Upper lobe of left lung (tissue), 6 donors: ENCODE measurements around the gene LILRA2. TPM values are rescaled to one million over a fixed set of nuclear protein-coding genes. Genes with fewer than 3 reads are reported as not detected.

Source experiments
- ATAC-seq, 2 donors: fragments of 200-7000 bp; cut with Tn5 transposase; one replicate each; pipeline ENCODE4 v1.9.1; 2022; ENCODE audit warnings: mild to moderate bottlenecking in 2 of 2, moderate library complexity in 2 of 2; ENCODE audit not compliant: low FRiP score in 2 of 2
- DNase-seq, 2 donors: peaks; one replicate each; pipeline ENCODE4 v3.0.0-alpha.2; 2019 to 2020
- H3K27ac ChIP-seq, 4 donors: fragments of 200-600 bp; sonication (generic); one replicate each; pipeline ENCODE4 v1.5.1; 2016 to 2019
- H3K27me3 ChIP-seq, 4 donors: fragments of 200-600 bp; sonication (generic); one replicate each; pipeline ENCODE4 v1.5.1; 2017 to 2019
- H3K36me3 ChIP-seq, 4 donors: fragments of 200-600 bp; sonication (generic); one replicate each; pipeline ENCODE4 v1.5.1; 2016 to 2019
- H3K4me1 ChIP-seq, 4 donors: fragments of 200-600 bp; sonication (generic); one replicate each; pipeline ENCODE4 v1.5.1; 2018 to 2019
- H3K4me3 ChIP-seq, 4 donors: fragments of 200-600 bp; sonication (generic); one replicate each; pipeline ENCODE4 v1.5.1; 2017 to 2019; ENCODE audit warnings: mild to moderate bottlenecking in 2 of 4, moderate library complexity in 1 of 4
- H3K9me3 ChIP-seq, 4 donors: fragments of 200-600 bp; sonication (generic); one replicate each; pipeline ENCODE4 v1.5.1; 2018 to 2019
- CTCF ChIP-seq, 6 experiments: fragments of 450-650 bp in 4 of 6; fragments of 200-600 bp in 2 of 6; sonication (generic) in 2 of 6; IDR thresholded peaks; one replicate each; pipeline ENCODE4 v1.5.1; 2016 to 2019; ENCODE audit warnings: antibody characterized with exemption in 6 of 6
- EP300 ChIP-seq, 4 donors: sonication (generic); formaldehyde crosslinking; IDR thresholded peaks; one replicate each; pipeline ENCODE4 v1.5.1; 2017; ENCODE audit warnings: antibody characterized with exemption in 4 of 4, control low read depth in 2 of 4
- POLR2A ChIP-seq, 4 donors: fragments of 450-650 bp; IDR thresholded peaks; one replicate each; pipeline ENCODE4 v1.5.1; 2016 to 2017; ENCODE audit warnings: antibody characterized with exemption in 4 of 4, mild to moderate bottlenecking in 2 of 4
- POLR2AphosphoS5 ChIP-seq, 2 donors: sonication (generic); formaldehyde crosslinking; IDR thresholded peaks; one replicate each; pipeline ENCODE4 v1.5.1; 2017; ENCODE audit warnings: antibody characterized with exemption in 2 of 2
- WGBS, 2 donors: methylation state at CpG; one replicate each; pipeline ENCODE4 v1.1.5; 2017 to 2018; 5-methylcytosine and 5-hydroxymethylcytosine counted together
- total RNA-seq, 6 donors: library from RNA; depleted of rRNA in 4 of 6; stranded (reverse); fragments of >200 nt in 4 of 6; gene quantifications; one replicate each; pipeline versions ENCODE4 v1.1.0 to v1.2.1, GENCODE V29; 2016 to 2021
- donor health status: DM: no; HTN: no; CAD: no; lungs with moderate emphysema.
- donor health status: DM: no; HTN: yes; CAD: no; lungs with severe emphysema.

The LILRA2 gene
- total RNA-seq, 6 donors from 2014 or later: 0.78 to 38.4 (median 7.6) TPM

GRCh38 chr19:54607785-54608150 lies 34.2 kb downstream of the LILRA2 start:
- WGBS, 2 donors: 50 to 87% methylated on average over 1 to 5 of the region's 5 CpGs
- Histone ChIP-seq H3K4me1 (no peaks in the 10 kb centered on the region), H3K9me3 (peaks cover 0 to 6% (median 0%) of the 10 kb centered on the region in 4 donors), H3K36me3 (no peaks in the 10 kb centered on the region), H3K27ac (no peak overlapping the region), H3K4me3 (no peak overlapping the region), H3K27me3 (no peaks in the 10 kb centered on the region)
- TF ChIP-seq EP300 (IDR thresholded peaks at IDR 0.05): no peak
- TF ChIP-seq POLR2A (IDR thresholded peaks at IDR 0.05): no peak
- no peak for TF ChIP-seq CTCF (IDR thresholded peaks at IDR 0.05)
- no peak for TF ChIP-seq POLR2AphosphoS5 (IDR thresholded peaks at IDR 0.05)
- ATAC-seq: no peak
- no peak for DNase-seq

- Histone ChIP-seq H3K27ac (no peak overlapping the region), H3K9me3 (peaks cover 0 to 6% (median 0%) of the 10 kb centered on the region in 4 donors), H3K36me3 (no peaks in the 10 kb centered on the region), H3K27me3 (no peaks in the 10 kb centered on the region), H3K4me3 (no peak overlapping the region), H3K4me1 (no peaks in the 10 kb centered on the region)
- DNase-seq: no peak
- ATAC-seq: peak in 1 of 2 donors; percentile 16
- TF ChIP-seq EP300 (IDR thresholded peaks at IDR 0.05) (no peak), CTCF (IDR thresholded peaks at IDR 0.05) (no peak), POLR2AphosphoS5 (IDR thresholded peaks at IDR 0.05) (no peak), POLR2A (IDR thresholded peaks at IDR 0.05) (no peak)
- 90 to 92% methylated on average over 7 of the region's 7 CpGs for WGBS, 2 donors
Observed at GRCh38 chr19:54608205-54608604, 34.6 kb downstream of the LILRA2 start.

- no peak for ATAC-seq
- WGBS, 2 donors: 73 to 81% methylated on average over 14 to 15 of the region's 15 CpGs
- H3K4me3 ChIP-seq: no peak overlapping the region
- TF ChIP-seq EP300 (IDR thresholded peaks at IDR 0.05): no peak
- TF ChIP-seq CTCF (IDR thresholded peaks at IDR 0.05): no peak
- TF ChIP-seq POLR2AphosphoS5 (IDR thresholded peaks at IDR 0.05): no peak
- TF ChIP-seq POLR2A (IDR thresholded peaks at IDR 0.05): no peak
- H3K9me3 ChIP-seq: peaks cover 0 to 6% (median 0%) of the 10 kb centered on the region in 4 donors
- no peaks in the 10 kb centered on the region for H3K36me3 ChIP-seq
- no peak for DNase-seq
- no peaks in the 10 kb centered on the region for H3K27me3 ChIP-seq
- no peaks in the 10 kb centered on the region for H3K4me1 ChIP-seq
- no peak overlapping the region for H3K27ac ChIP-seq
Observed at GRCh38 chr19:54608792-54609191, 35.2 kb downstream of the LILRA2 start.

- peaks cover 0 to 6% (median 0%) of the 10 kb centered on the region in 4 donors for H3K9me3 ChIP-seq
- H3K4me1 ChIP-seq: no peaks in the 10 kb centered on the region
- H3K36me3 ChIP-seq: no peaks in the 10 kb centered on the region
- H3K27me3 ChIP-seq: no peaks in the 10 kb centered on the region
- ATAC-seq (no peak), DNase-seq (peak in 1 of 2 donors; percentile 52)
- no peak overlapping the region for H3K27ac ChIP-seq
- H3K4me3 ChIP-seq: no peak overlapping the region
- TF ChIP-seq POLR2A (IDR thresholded peaks at IDR 0.05) (no peak), EP300 (IDR thresholded peaks at IDR 0.05) (no peak), POLR2AphosphoS5 (IDR thresholded peaks at IDR 0.05) (no peak), CTCF (IDR thresholded peaks at IDR 0.05) (no peak)
- 91 to 96% methylated on average over 5 to 26 of the region's 26 CpGs for WGBS, 2 donors
Observed at GRCh38 chr19:54609356-54609791, 35.8 kb downstream of the LILRA2 start.

GRCh38 chr19:54612428-54612827 lies 38.8 kb downstream of the LILRA2 start:
- no peak for DNase-seq
- Histone ChIP-seq H3K27ac (no peak overlapping the region), H3K9me3 (no peaks in the 10 kb centered on the region), H3K4me3 (no peak overlapping the region), H3K36me3 (no peaks in the 10 kb centered on the region), H3K27me3 (no peaks in the 10 kb centered on the region), H3K4me1 (no peaks in the 10 kb centered on the region)
- TF ChIP-seq POLR2AphosphoS5 (IDR thresholded peaks at IDR 0.05) (no peak), CTCF (IDR thresholded peaks at IDR 0.05) (no peak), POLR2A (IDR thresholded peaks at IDR 0.05) (no peak), EP300 (IDR thresholded peaks at IDR 0.05) (no peak)
- WGBS, 2 donors: 83 to 85% methylated on average over 1 of the region's 1 CpG
- ATAC-seq: no peak
